Activated CD4-positive, alpha-beta T cell treated with anti-CD3 and anti-CD28 coated beads, Interleukin-2, amount 50 U/mL, for 24 hours (primary cell): Measurements from ENCODE around the gene CCSER2.

Experiments used
- DNase-seq, 2 donors: peaks; one replicate each; pipeline ENCODE4 v3.0.0-alpha.2; 2020; ENCODE audit warnings: low read depth in 1 of 2, low spot score in 1 of 2

The CCSER2 gene

GRCh38 chr10:84543948-84544347 lies 215.6 kb downstream of the CCSER2 start:
- no peak for DNase-seq

GRCh38 chr10:84545651-84546050 lies 217.3 kb downstream of the CCSER2 start:
- no peak for DNase-seq

GRCh38 chr10:84546609-84547008 lies 218.2 kb downstream of the CCSER2 start:
- no peak for DNase-seq

GRCh38 chr10:84547616-84548015 lies 219.2 kb downstream of the CCSER2 start:
- DNase-seq = no peak

- DNase-seq = no peak
Measured at GRCh38 chr10:84548869-84549268, 220.5 kb downstream of the CCSER2 start.

GRCh38 chr10:84549368-84550165 lies 221.2 kb downstream of the CCSER2 start:
- DNase-seq = no peak

- DNase-seq = no peak
Measured at GRCh38 chr10:84550756-84551436, 222.5 kb downstream of the CCSER2 start.

GRCh38 chr10:84551437-84552120 lies 223.2 kb downstream of the CCSER2 start:
- no peak for DNase-seq

- no peak for DNase-seq
Measured at GRCh38 chr10:84552478-84552877, 224.1 kb downstream of the CCSER2 start.

GRCh38 chr10:84562592-84562991 lies 234.2 kb downstream of the CCSER2 start:
- no peak for DNase-seq

- DNase-seq = no peak
Measured at GRCh38 chr10:84563355-84563754, 235.0 kb downstream of the CCSER2 start.

GRCh38 chr10:84563868-84564267 lies 235.5 kb downstream of the CCSER2 start:
- DNase-seq = no peak

GRCh38 chr10:84565881-84566582 lies 237.6 kb downstream of the CCSER2 start:
- DNase-seq = no peak

GRCh38 chr10:84567133-84567532 lies 238.7 kb downstream of the CCSER2 start:
- no peak for DNase-seq
